ENCODE data around the gene KIR3DL3.
"Not testable (repeated sequence)": the region's sequence is repeated elsewhere in the genome, so short reads cannot be mapped to it uniquely, and the experiment has no call there.

DNA sequence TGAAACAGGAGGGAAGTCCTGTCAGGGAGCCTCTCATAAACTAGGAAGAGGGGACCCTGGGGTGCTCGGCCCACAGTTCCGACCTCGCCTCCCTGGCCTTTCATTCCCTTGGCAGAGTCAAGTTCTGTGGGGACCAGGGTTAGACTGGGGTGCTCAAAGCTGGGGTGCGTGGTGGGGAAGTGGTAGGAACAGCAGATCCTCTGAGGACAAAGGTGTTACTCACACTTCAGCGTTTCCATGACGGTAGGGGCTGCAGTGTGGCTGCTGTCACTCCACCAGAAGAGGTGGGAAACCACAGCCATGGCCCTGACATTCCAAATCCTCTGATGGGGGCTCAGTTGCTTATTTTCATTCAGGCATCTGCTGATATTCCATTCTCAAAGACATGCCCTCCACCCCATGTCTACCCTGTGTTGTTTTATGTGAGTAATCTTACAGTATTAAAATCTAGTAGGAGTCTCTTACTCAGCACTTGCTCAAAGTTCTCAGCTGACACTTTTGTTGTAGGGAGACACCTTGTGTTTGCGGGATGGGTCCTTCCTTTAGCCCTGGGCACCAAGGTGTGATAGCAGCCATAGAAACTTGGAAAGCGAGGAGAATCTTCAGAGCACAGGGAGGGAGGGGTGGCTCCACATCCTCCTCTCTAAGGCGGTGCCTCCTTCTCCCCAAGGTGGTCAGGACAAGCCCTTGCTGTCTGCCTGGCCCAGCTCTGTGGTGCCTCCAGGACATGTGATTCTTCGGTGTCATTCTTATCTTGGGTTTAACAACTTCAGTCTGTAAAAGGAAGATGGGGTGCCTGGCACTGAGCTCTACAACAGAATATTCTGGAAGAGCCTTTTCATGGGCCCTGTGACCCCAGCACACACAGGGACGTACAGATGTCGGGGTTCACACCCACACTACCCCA is 32.2 kb downstream of the KIR3DL3 start:
- TF ChIP-seq, protein P1, sequence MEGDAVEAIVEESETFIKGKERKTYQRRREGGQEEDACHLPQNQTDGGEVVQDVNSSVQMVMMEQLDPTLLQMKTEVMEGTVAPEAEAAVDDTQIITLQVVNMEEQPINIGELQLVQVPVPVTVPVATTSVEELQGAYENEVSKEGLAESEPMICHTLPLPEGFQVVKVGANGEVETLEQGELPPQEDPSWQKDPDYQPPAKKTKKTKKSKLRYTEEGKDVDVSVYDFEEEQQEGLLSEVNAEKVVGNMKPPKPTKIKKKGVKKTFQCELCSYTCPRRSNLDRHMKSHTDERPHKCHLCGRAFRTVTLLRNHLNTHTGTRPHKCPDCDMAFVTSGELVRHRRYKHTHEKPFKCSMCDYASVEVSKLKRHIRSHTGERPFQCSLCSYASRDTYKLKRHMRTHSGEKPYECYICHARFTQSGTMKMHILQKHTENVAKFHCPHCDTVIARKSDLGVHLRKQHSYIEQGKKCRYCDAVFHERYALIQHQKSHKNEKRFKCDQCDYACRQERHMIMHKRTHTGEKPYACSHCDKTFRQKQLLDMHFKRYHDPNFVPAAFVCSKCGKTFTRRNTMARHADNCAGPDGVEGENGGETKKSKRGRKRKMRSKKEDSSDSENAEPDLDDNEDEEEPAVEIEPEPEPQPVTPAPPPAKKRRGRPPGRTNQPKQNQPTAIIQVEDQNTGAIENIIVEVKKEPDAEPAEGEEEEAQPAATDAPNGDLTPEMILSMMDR (conservative IDR thresholded peaks at IDR 0.05; ENCODE audit: low read depth, low read length): not testable (repeated sequence)
- TF ChIP-seq EZH2phosphoT487 (IDR thresholded peaks at IDR 0.05; ENCODE audit: borderline replicate concordance, low read length); EZH2 (IDR thresholded peaks at IDR 0.05; ENCODE audit: low read length, unreplicated experiment): not testable (repeated sequence)

Measured in PC-3 (cell line).